HepG2 (cell line): ENCODE data around the gene CCDC192.
"Not testable (repeated sequence)": the region's sequence is repeated elsewhere in the genome, so short reads cannot be mapped to it uniquely, and the experiment has no call there.

Source experiments
- ARID2 ChIP-seq: sonication (generic); formaldehyde crosslinking; IDR thresholded peaks from 2 replicates; pipeline ENCODE4 v1.8.1; 2022; ENCODE audit warnings: mild to moderate bottlenecking, missing genetic modification reagents, borderline replicate concordance
- CCAR2 ChIP-seq: fragments of 200-400 bp; formaldehyde crosslinking; optimal IDR thresholded peaks from 2 replicates; pipeline ENCODE3; 2018; ENCODE audit warnings: low read depth, mild to moderate bottlenecking, low read length, moderate library complexity
- POLR2AphosphoS2 ChIP-seq: IDR thresholded peaks from 2 replicates; pipeline ENCODE4 v1.6.1; 2011; ENCODE audit warnings: low read depth, low read length, improper control_type of control experiment
- RFX5 ChIP-seq: IDR thresholded peaks from 2 replicates; pipeline ENCODE4 v1.6.1; 2011; ENCODE audit warnings: low read depth, low read length, improper control_type of control experiment
- TCF7 ChIP-seq: sonication (generic); IDR thresholded peaks from 2 replicates; pipeline ENCODE4 v1.6.1; 2016; ENCODE audit warnings: antibody characterized with exemption, low read depth
- TP53 ChIP-seq: sonication (generic); formaldehyde crosslinking; conservative IDR thresholded peaks from 2 replicates; pipeline ENCODE4 v1.4.0; 2020; ENCODE audit warnings: missing genetic modification reagents

DNA sequence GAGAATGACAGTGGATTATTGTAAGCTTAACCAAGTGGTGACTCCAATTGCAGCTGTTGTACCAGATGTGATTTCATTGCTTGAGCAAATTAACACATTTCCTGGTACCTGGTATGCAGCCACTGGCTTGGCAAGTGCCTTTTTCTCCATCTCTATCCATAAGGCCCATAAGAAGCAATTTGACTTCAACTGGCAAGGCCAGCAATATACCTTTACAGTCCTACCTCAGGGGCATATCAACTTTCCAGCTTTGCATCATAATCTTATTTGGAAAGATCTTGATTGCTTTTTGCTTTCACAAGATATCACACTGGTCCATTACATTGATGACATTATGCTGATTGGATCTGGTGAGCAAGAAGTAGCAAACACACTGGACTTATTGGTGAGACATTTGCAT, 26.2 kb upstream of the CCDC192 start:
- not testable (repeated sequence) for TF ChIP-seq ARID2 (CRISPR knock-in tag); CCAR2; RFX5; TCF7; POLR2AphosphoS2; TP53 (CRISPR knock-in tag)
